ENCODE data around the gene HIF3A.

Gene HIF3A

DNA sequence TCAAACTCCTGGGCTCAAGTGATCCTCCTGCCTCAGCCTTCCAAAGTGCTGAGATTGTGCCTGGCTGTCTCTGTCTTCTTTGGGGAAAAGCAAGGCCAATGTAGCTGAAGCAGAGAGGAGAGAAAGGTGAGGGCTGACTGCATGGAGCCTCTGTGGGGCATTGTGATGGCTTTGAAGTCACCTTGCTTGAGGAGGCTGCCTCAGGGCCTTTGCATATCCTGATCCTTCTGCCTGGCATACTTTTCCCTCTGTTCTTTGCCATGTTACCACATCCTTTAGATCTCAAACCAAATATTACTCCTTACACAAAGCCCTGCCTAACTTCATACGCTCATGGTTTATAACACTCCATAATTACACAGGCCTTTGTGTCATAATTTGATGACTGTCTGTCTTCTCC, 40.6 kb downstream of the HIF3A start:
- DNase-seq = no peak

DNA sequence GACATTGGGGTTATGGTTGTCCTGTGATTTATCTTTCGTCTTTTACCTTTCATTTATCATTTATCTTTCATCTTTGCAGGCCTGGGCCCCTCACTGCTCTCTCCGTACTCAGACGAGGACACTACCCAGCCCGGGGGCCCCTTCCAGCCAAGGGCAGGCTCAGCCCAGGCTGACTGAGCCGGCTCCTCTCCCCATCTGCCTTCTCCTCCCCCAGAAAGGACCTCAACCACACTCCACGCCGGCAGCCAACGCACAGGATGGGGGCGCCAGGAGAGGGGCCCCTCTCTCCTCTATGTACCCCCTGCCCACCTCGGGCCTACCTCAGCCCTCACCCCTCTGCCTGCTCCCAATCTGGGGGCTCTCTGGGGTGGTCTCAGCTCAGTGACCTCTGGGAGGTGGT, 42.6 kb downstream of the HIF3A start:
- DNase-seq = no peak

DNA sequence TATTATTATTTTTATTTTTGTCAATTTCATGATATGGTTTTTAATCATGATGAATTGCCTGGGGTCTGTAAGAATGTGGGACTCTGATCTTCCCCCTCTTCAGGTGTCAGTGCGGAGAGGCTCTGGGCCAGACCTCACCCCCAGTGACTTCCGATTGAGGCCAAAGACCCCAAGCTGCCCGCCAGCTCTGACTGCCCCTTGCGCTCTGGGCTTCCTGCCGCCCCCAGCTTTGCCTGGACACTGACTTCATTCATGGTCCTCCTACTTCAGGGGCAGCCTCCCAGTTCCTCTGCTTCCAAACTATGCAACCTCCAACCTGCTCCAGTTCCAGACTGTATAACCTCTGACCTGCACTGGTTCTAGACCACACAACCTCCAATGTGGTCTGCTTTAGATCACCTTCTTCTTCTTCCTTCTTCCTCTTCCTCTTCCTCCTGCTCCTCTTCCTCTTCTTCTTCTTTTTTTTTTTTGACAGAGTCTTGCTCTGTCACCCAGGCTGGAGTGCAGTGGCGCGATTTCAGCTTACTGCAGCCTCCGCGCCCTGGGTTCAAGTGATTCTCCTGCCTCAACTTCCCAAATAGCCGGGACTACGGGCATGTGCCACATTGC, 43.3 kb downstream of the HIF3A start:
- DNase-seq = no peak

DNA sequence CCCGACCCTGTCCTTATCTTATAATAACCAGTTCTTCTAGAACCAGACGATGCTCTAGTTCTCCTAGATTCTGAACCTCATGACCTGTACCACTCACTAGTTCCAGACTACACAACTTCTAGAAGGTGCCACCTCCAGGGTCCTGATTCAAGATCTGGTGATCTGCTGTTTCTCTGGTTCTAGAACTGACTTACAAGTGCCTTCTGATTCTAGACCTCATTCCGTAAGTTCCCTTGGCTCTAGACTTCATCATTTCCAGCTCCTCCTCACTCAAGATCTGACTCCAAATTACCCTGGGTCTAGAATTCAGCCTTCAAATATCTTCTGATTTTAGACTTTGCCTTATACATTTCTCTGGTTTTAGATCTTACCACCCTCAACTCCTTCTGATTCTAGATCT, 45.1 kb downstream of the HIF3A start:
- DNase-seq = no peak

DNA sequence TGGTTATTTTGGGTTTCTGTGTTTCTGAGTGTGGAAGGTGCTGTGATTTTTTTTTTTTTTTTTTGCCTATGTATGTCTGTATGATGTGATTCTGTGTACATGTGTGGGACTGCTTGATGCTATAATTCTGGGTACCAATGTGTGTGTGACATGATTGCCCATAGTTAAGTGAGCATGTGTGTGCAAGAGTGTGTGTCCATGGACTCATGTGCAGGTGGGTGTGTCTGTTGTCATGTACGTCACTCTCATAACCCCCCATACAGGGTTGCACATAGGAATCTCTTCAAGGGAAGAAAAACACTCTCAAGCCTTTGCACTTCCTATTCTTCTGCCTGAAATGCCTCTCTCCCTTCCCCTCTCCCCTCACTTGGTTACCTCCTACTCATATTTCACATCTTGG, 47.5 kb downstream of the HIF3A start:
- DNase-seq = no peak

DNA sequence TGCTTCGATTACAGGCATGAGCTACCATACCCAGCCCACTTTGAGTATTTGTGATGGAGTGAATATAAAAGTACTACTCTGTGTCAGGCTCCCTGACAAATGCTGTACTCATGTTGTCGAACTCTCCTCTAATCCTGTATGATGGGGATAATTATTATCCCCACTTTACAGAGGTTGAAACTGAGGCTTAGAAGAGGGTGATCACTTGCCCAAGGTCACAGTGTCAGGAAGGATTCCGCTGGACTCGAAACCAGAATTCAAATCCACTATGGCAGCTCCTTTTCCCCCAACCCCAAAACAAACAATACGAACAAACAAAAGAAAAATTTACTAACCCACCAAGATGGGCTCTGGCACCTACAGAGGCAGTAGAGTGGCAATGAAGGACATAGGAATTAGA, 48.3 kb downstream of the HIF3A start:
- DNase-seq = no peak

DNA sequence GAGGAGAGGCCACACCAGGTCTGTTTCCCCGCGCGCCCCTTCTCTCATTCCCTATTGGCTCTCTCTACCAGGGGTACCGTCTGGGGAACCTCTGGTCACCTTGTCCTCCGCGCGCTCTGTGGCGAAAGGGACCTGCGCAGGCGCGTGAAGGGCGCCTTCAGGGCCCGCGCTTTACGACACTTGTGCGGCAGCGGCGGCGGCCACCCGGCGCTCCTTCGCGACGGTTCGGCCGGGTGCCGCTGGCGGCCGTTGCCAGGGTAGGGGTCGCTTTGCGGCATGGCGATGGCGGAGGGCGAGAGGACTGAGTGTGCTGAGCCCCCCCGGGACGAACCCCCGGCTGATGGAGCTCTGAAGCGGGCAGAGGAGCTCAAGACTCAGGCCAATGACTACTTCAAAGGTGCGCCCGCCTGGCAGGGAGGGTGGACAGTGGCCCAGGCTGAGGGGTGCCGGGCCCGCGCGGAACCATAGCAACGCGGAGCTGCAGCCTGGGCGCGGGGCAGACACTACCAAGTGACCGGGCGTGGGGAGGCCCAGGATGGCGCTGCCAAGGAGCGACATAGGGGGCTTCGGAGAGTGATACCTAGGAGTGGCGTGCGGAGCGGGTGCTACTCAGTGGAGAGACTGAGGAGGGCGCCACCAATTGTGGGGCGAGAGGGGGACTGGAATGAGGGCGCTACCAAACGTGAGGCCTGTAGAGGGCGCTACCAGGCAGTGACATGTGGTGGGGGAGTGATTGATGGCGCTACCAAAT, 50.2 kb downstream of the HIF3A start, which contains the start of gene PPP5C:
PPP5C (plus strand) TSS at position 267 of the 751 bp plus-strand sequence; CDS start at position 277, 10 bp downstream.
- peak; percentile 90 for DNase-seq

DNA sequence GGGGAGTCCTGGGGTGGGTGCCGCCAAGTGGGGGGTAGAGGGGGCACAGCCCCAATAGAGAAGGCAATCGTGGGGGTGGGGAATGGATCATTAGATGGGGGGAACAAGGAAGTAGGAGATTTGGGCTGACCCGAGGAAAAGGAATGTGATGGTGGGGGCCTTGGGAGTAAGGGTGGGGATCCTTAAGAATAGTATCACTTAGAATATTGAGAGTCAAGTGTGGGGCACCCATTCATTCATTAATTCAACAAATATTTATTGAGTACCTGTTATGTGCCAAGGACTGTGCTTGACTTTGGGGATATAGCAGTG, 50.7 kb downstream of the HIF3A start:
- no peak for DNase-seq

DNA sequence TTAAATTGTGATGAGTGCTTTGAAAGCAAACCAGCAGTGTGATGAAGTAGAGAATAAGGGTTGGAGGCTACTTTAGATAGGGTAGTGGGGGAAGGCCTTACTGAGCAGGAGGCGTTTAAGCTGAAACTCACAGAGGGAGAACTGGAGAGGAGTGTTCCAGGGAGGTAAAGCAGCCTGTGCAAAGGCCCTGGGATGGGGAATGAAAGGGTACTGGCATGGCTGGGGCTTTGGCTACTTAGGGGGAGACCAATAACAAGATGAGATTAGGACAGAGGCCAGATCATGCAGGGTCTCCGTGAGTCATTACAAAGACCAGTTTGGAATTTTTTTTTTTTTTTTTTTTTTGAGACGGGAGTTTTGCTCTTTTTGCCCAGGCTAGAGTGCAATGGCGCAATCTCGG, 51.1 kb downstream of the HIF3A start:
- no peak for DNase-seq

DNA sequence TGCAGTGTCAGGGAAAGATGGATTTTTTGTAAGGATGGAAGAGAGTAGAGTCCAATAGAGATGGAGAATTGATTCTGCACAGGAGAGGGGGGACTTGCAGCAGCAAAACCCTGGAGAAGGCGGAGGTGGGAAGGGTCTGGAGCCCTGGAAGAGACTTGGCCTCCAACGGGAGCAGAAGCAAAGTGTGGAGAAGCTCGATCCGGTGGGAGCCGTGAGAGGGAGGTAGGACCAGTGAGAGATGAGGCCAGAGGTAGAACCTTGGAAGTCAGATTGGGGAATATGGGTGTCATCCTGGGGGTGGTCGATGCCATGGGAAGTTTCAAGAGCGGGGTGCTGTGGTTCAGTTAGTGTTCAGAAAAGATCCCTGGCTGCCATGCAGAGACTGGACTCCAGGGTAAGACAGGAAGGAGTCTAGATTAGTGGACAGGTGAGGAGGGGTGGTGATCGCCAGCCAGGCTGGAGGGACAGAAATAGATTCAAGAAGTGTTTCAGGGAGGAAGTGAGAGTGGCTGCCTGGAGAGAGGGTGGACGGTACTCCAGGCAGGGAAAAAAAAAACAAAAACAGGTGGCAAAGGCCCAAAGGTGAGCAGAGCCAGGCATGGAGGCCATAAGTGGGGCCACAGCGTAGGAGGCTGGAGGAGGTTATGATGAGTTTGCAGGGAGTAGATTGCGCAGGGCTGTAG, 52.6 kb downstream of the HIF3A start:
- DNase-seq = no peak

DNA sequence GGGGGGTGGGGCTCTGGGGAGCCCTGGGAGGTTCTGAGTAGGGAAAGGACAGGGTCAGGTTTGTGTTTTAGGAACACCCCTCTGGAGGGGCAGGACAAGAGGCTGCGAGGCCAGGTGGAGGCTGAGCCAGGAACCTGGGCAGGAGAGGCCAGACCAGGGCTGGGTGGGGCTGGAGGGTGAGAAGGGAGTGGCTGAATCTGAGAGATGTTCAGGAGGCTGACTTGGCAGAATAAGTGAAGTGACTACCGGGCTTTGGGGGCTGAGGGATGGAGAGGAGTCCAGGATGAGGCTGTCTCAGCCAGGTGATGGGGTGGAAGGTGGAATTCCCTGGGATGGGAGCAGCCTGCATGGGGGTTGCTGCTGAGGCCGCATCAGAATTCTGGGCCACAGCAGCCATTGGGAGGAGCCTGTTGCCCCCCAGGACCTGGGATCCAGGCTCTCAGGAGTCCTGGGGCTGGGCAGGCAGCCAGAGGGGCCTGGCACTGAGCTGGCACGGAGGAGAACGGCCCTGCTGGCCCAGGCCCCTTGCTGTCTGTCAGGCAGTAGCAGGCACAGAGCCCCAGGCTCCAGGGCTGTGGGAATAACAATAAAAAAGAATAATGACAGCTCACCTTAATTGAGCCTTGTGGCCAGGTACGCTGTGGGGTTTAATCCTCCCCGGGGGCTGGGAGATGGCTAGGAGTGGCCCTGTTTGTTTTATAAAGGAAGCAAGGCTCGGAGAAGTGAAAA, 53.4 kb downstream of the HIF3A start:
- DNase-seq = no peak

DNA sequence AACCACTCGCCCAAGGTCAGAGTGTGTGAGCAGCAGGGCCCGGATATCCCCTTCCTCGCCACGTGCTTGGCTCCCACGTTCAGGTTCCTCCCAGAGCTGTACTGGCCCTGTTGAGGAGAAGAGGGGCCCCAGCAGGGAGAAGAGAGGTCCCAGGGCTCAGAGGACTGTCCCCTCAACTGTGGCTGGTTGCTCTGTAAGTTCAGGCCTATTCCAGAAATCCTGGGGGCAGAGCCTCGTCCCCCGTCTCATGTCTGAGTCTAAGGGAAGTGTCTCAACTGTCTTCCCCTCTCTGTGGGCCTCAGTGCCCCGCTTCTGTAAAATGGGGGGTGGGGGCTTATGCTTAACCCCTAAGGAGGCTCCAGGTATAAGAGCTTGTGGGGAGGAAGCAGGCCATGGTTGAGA, 53.9 kb downstream of the HIF3A start:
- no peak for DNase-seq

DNA sequence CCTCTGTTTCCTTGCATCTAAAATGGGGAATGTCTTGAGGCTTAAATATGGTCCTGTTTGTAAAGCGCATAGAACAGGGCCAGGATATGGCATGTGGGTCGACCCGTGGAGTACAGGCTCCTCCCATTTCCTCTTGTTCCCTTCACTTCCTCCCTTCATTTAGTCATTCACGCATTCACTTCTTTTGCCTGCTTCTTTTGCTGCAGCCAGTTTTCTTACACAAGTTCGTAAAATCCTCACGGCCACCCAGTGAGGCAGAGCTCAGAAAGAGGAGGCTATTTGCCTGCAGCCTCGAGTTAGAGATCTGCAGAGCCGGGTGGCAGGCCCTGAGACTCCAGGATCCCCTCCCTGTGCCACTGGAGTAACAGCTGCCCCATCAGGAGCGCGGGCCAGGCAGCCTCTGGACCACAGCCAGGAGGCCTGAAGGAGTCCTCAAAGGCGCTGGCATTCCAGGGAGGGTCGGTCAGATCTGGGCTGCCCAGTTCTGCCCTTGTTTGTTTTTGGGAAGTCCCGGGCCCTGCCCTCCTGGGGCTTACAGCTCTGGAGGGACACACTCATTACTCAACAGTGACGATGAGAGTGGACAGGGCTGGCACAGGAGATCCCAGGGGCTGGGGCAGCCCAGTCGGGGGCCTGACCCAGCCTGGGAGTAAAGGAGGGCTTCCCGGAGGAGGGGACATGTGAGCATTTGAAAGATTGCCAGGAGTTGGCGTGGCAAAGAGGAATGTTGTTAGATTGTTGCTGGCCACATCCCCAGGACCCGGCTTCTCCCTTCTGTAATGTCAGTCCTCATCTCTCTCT, 54.6 kb downstream of the HIF3A start:
- peak; percentile 64 for DNase-seq

DNA sequence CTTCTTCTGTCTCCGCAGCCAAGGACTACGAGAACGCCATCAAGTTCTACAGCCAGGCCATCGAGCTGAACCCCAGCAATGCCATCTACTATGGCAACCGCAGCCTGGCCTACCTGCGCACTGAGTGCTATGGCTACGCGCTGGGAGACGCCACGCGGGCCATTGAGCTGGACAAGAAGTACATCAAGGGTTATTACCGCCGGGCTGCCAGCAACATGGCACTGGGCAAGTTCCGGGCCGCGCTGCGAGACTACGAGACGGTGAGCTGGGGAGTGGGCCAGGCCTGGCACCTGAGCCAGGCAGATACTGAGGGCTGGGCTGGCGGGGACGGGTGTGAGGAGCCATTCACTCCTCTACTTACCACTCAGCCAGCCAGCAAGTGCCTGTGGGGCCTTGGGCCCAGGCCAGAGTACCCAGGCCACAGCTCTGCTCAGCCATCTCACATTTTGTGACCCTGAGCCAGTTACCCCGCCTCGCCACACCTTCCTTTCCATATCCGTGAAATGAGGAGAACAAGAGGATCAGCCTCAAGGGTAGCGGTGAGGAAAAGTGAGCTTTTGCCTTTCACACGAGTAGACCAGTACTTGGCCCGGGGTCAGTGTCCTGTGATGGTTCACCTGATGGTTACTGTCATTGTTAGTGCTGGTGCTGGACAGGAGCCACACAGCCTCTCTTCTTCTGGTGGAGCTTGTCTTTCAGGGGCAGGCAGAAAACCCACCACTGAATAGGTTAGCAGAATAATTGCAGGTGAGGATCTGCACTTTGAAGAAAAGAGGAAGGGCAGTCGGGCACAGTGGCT, 57.1 kb downstream of the HIF3A start:
- DNase-seq = no peak

DNA sequence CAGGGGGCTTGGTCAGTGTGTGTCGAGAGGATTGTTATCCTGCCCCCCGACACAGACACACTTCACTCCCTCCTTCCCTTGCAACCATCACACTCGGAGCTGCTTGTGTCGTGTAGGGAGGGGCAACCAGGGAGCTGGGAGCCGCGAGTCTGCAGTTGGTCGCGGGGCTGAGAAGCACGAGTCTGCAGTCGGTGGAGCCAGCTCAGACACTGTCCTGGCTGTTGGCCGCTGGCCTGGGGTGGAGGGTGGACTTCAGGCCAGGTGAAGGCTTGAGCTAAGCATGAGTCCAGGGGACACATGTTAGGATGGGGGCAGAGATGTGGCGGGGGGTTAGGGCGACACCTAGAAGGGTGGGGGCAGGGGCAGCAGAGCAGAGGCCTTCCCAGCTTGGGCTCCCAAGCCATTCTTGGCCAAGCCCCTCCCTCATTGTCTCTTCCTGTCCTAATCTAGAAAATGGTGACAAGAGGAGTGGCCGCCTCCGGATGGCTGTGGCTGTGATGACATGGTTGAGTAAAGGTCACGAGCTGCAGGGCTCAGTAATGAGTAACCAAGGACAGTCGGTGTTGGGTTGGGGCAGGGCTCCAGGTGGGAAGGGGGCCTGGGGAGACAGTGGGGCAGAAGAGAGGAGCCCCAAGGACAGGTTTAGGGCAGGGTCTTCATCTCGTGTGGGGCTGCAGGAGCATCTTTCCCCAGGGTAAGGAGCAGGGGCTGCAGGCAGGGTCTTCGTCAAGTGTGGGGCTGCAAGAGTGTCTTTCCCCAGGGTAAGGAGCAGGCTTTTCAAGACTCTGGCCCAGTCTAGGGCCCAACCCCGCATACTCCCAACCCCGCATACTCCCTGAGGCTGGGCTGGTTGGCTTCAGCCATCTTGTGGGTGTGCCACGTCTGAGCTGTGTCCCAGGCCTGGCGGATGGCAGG, 58.6 kb downstream of the HIF3A start:
- DNase-seq = no peak

DNA sequence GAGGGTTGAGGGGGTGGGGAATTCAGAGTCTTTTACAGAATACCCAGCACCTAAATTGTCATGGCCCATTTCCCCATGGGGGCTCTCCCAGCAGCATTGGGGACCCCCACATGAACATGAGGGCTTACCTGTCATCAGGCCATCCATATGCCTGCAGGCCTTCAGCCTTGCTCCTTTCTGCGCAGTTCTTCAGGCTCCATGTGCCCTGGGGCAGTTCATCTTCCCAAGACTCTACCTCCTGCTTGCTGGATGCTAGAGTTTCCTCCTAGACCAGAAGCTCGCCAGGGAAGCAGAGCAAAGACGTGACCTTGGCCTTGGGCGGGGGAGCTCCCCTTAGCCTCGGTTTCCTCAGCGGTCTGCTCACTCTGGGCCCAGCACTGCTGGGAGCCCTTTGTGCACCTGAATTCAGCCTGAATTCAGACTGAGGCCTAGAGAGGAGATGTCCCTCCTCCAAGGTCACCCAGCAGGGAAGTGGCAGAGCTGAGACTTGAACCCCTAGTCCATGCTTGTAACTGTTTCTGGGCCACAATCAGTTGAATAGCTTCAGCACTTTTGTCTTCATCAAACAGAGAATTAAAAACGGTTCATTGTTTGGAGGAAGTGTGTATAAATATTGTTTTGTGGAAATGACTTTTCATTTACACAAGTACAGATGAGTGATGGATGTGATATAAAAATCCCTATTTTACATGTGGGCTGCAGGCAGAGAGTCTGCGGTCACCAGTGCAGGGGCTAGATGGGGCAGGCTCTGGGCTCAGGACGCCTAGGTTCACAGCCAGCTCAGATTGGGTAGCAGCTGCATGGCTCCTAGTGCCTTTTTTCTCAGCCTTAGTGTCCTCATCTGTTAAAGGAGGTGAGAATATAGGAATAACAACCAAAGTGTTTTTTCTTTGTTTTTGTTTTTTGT, 59.6 kb downstream of the HIF3A start:
- DNase-seq = no peak

DNA sequence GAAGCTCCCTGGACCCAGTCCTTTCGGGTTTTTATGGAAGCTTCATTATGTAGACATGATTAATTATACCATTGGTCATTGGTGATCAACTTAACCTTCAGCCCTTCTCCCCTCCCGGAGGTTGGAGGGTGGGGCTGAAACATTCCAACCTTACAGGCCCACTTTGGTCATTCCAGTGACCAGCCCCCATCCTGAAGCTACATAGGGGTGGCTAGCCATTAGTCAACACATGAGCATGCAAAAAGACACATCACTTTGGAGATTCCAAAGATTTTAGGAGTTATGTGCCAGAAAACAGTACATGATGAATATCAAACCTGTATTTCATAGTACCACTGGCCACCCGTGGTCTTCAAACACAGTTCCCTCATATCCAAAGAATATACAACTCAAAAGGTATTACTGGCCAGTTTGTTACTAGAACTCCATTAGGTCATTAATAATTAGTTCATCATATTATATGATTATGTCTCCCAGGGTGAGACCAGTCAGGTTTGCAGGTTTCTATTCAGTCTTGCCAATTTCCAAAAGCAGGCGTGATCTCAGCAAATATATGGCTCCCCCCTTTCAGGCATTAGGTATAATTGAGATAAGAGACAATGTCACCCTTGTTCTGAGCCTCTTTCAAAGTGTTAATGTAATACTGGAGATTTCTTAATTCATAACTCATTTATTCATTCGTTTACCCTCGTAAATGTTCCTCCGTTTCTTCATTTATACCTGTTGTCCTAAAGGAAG, 61.2 kb downstream of the HIF3A start:
- DNase-seq = peak; percentile 70

DNA sequence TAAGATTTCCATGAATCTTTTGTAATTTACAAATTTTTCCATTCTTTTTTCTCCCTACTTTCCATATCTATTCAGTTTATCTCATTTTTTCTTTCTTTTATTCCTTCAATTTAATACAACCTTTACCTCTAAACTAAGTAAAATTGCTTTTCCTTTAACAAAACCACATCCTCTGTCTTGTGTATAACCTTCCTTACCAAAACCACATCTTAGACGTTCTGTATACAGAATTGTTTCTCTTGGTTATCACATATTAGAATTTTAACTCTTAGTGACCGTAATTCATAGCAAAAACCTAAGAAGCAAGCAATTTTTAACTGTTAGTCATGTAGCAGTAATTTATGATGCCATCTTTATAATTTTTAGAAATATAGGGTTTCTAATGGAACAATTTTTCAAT, 65.1 kb downstream of the HIF3A start:
- DNase-seq = no peak

DNA sequence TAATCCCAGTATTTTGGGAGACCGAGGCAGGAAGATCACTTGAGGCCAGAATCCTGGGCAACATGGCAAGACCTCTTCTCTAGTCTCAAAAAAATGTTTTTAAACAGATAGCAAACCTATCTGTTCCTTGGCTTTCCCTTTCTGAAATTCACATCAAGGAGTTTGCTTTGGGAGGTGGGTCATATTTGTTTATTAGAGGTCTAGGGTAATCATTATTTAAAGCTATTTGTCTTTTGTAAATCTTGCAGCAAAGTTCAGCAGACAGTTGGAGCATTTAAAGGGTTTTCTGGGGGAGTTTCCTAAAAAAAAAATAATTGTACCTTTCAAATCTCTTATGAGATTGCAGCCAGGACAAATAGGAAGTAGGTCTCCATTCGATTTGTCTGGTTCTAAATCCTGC, 67.5 kb downstream of the HIF3A start:
- no peak for DNase-seq
